ENCODE data around the gene GRB10.

Gene GRB10

GRCh38 chr7:50650057-50650664 is 132.5 kb downstream of the GRB10 start:
- H3K27me3 Mint-ChIP-seq (ENCODE audit: low read depth) = peaks cover 11% of the 10 kb centered on the region
- DNase-seq (ENCODE audit: low spot score) = no peak
- no peaks in the 10 kb centered on the region for H3K9me3 Mint-ChIP-seq
- no peak overlapping the region for H3K4me3 Mint-ChIP-seq
- H3K27ac Mint-ChIP-seq = no peak overlapping the region
- peaks cover 5% of the 10 kb centered on the region for H3K4me1 Mint-ChIP-seq (ENCODE audit: low read depth)
- no peaks in the 10 kb centered on the region for H3K36me3 Mint-ChIP-seq (ENCODE audit: low read depth)

GRCh38 chr7:50649259-50649885 is 133.3 kb downstream of the GRB10 start:
- Mint-ChIP-seq H3K27ac (no peak overlapping the region), H3K4me3 (no peak overlapping the region), H3K27me3 (ENCODE audit: low read depth) (peaks cover 11% of the 10 kb centered on the region), H3K4me1 (ENCODE audit: low read depth) (peaks cover 7% of the 10 kb centered on the region), H3K36me3 (ENCODE audit: low read depth) (no peaks in the 10 kb centered on the region), H3K9me3 (no peaks in the 10 kb centered on the region)
- DNase-seq (ENCODE audit: low spot score) = no peak

- peaks cover 14% of the 10 kb centered on the region for H3K27me3 Mint-ChIP-seq (ENCODE audit: low read depth)
Measured at GRCh38 chr7:50648570-50649169, 134.0 kb downstream of the GRB10 start.

GRCh38 chr7:50648076-50648475 is 134.6 kb downstream of the GRB10 start:
- no peak for DNase-seq (ENCODE audit: low spot score)
- Mint-ChIP-seq H3K36me3 (ENCODE audit: low read depth) (no peaks in the 10 kb centered on the region), H3K9me3 (no peaks in the 10 kb centered on the region), H3K4me1 (ENCODE audit: low read depth) (peaks cover 7% of the 10 kb centered on the region), H3K27ac (no peak overlapping the region), H3K27me3 (ENCODE audit: low read depth) (peaks cover 14% of the 10 kb centered on the region), H3K4me3 (no peak overlapping the region)

More at GRCh38 chr7:50648570-50649169, 134.0 kb downstream of the GRB10 start:
- Mint-ChIP-seq H3K9me3 (no peaks in the 10 kb centered on the region), H3K4me3 (no peak overlapping the region), H3K36me3 (ENCODE audit: low read depth) (no peaks in the 10 kb centered on the region), H3K27ac (no peak overlapping the region), H3K4me1 (ENCODE audit: low read depth) (peaks cover 7% of the 10 kb centered on the region)
- DNase-seq (ENCODE audit: low spot score) = no peak

GRCh38 chr7:50647286-50647980 is 135.3 kb downstream of the GRB10 start:
- Mint-ChIP-seq H3K27ac (no peak overlapping the region), H3K36me3 (ENCODE audit: low read depth) (no peaks in the 10 kb centered on the region), H3K4me3 (no peak overlapping the region), H3K27me3 (ENCODE audit: low read depth) (peaks cover 12% of the 10 kb centered on the region), H3K9me3 (no peaks in the 10 kb centered on the region), H3K4me1 (ENCODE audit: low read depth) (peaks cover 7% of the 10 kb centered on the region)
- DNase-seq (ENCODE audit: low spot score) = no peak

- Mint-ChIP-seq H3K27ac (no peak overlapping the region), H3K9me3 (no peaks in the 10 kb centered on the region), H3K4me1 (ENCODE audit: low read depth) (peaks cover 4% of the 10 kb centered on the region), H3K4me3 (no peak overlapping the region), H3K36me3 (ENCODE audit: low read depth) (no peaks in the 10 kb centered on the region), H3K27me3 (ENCODE audit: low read depth) (peaks cover 10% of the 10 kb centered on the region)
- no peak for DNase-seq (ENCODE audit: low spot score)
Measured at GRCh38 chr7:50646069-50646468, 136.6 kb downstream of the GRB10 start.

GRCh38 chr7:50645186-50645585 is 137.5 kb downstream of the GRB10 start:
- Mint-ChIP-seq H3K27ac (no peak overlapping the region), H3K36me3 (ENCODE audit: low read depth) (no peaks in the 10 kb centered on the region), H3K4me1 (ENCODE audit: low read depth) (peaks cover 6% of the 10 kb centered on the region), H3K9me3 (no peaks in the 10 kb centered on the region), H3K27me3 (ENCODE audit: low read depth) (peaks cover 6% of the 10 kb centered on the region), H3K4me3 (no peak overlapping the region)
- DNase-seq (ENCODE audit: low spot score) = no peak

- H3K36me3 Mint-ChIP-seq (ENCODE audit: low read depth) = no peaks in the 10 kb centered on the region
- H3K4me1 Mint-ChIP-seq (ENCODE audit: low read depth) = peaks cover 6% of the 10 kb centered on the region
- no peak overlapping the region for H3K27ac Mint-ChIP-seq
- no peak overlapping the region for H3K4me3 Mint-ChIP-seq
- no peaks in the 10 kb centered on the region for H3K9me3 Mint-ChIP-seq
- no peak for DNase-seq (ENCODE audit: low spot score)
- peaks cover 2% of the 10 kb centered on the region for H3K27me3 Mint-ChIP-seq (ENCODE audit: low read depth)
Measured at GRCh38 chr7:50644586-50644985, 138.1 kb downstream of the GRB10 start.

- peaks cover 2% of the 10 kb centered on the region for H3K27me3 Mint-ChIP-seq (ENCODE audit: low read depth)
- DNase-seq (ENCODE audit: low spot score) = no peak
- H3K9me3 Mint-ChIP-seq = no peaks in the 10 kb centered on the region
- H3K36me3 Mint-ChIP-seq (ENCODE audit: low read depth) = no peaks in the 10 kb centered on the region
- H3K27ac Mint-ChIP-seq = no peak overlapping the region
- peaks cover 6% of the 10 kb centered on the region for H3K4me1 Mint-ChIP-seq (ENCODE audit: low read depth)
- no peak overlapping the region for H3K4me3 Mint-ChIP-seq
Measured at GRCh38 chr7:50644114-50644513, 138.6 kb downstream of the GRB10 start.

- H3K36me3 Mint-ChIP-seq (ENCODE audit: low read depth) = no peaks in the 10 kb centered on the region
- peaks cover 6% of the 10 kb centered on the region for H3K4me1 Mint-ChIP-seq (ENCODE audit: low read depth)
- H3K27me3 Mint-ChIP-seq (ENCODE audit: low read depth) = peaks cover 17% of the 10 kb centered on the region
- no peaks in the 10 kb centered on the region for H3K9me3 Mint-ChIP-seq
- no peak overlapping the region for H3K27ac Mint-ChIP-seq
- no peak overlapping the region for H3K4me3 Mint-ChIP-seq
- DNase-seq (ENCODE audit: low spot score) = no peak
Measured at GRCh38 chr7:50641442-50642405, 141.0 kb downstream of the GRB10 start.

- peaks cover 20% of the 10 kb centered on the region for H3K27me3 Mint-ChIP-seq (ENCODE audit: low read depth)
- H3K4me3 Mint-ChIP-seq = no peak overlapping the region
- no peaks in the 10 kb centered on the region for H3K36me3 Mint-ChIP-seq (ENCODE audit: low read depth)
- no peaks in the 10 kb centered on the region for H3K9me3 Mint-ChIP-seq
- no peak overlapping the region for H3K27ac Mint-ChIP-seq
- no peak for DNase-seq (ENCODE audit: low spot score)
- peaks cover 6% of the 10 kb centered on the region for H3K4me1 Mint-ChIP-seq (ENCODE audit: low read depth)
Measured at GRCh38 chr7:50640779-50641178, 141.9 kb downstream of the GRB10 start.

GRCh38 chr7:50640256-50640655 is 142.4 kb downstream of the GRB10 start:
- Mint-ChIP-seq H3K27ac (no peak overlapping the region), H3K9me3 (peaks cover 4% of the 10 kb centered on the region), H3K27me3 (ENCODE audit: low read depth) (peaks cover 24% of the 10 kb centered on the region), H3K36me3 (ENCODE audit: low read depth) (peaks cover 4% of the 10 kb centered on the region), H3K4me3 (no peak overlapping the region), H3K4me1 (ENCODE audit: low read depth) (peaks cover 8% of the 10 kb centered on the region)
- no peak for DNase-seq (ENCODE audit: low spot score)

Data from T-helper 2 cell treated with Interferon-gamma antibody and Interleukin-4, amounts not matched to agents 5 μg/mL and 100 μg/mL, for 36 hours (primary cell).